Mesendoderm (in vitro differentiated cells): ENCODE data around the gene GPR17.

ENCODE experiments used
- DNase-seq: peaks from one replicate; pipeline ENCODE4 v3.0.0; 2013
- H2AK5ac ChIP-seq: 2 replicates; pipeline ENCODE4 v1.6.1; 2013; ENCODE audit warnings: low read length, inconsistent platforms
- H2BK120ac ChIP-seq: 2 replicates; pipeline ENCODE4 v1.6.1; 2013; ENCODE audit warnings: low read depth, mild to moderate bottlenecking, low read length, moderate library complexity, mixed read lengths
- H2BK15ac ChIP-seq: replicated peaks from 2 replicates; pipeline ENCODE4 v1.6.1; 2013; ENCODE audit warnings: low read depth, mild to moderate bottlenecking, moderate library complexity
- H2BK5ac ChIP-seq: 2 replicates; pipeline ENCODE4 v1.6.1; 2013; ENCODE audit warnings: low read length, inconsistent platforms
- H3K18ac ChIP-seq: 2 replicates; pipeline ENCODE4 v1.6.1; 2013; ENCODE audit warnings: mild to moderate bottlenecking, low read length, mixed read lengths
- H3K23ac ChIP-seq: one replicate; pipeline ENCODE4 v1.6.1; 2013; ENCODE audit warnings: low read length
- H3K27ac ChIP-seq: 2 replicates; pipeline ENCODE4 v1.5.1; 2013; ENCODE audit warnings: low read depth, mild to moderate bottlenecking, inconsistent platforms, low read length, moderate library complexity
- H3K27me3 ChIP-seq: 2 replicates; pipeline ENCODE4 v1.6.1; 2013; ENCODE audit warnings: low read length, control low read depth, mild to moderate bottlenecking, inconsistent platforms; ENCODE audit not compliant: insufficient read depth, poor library complexity
- H3K36me3 ChIP-seq: 2 replicates; pipeline ENCODE4 v1.6.1; 2013; ENCODE audit warnings: low read length, inconsistent platforms; ENCODE audit not compliant: control insufficient read depth, insufficient read depth
- H3K4ac ChIP-seq: one replicate; pipeline ENCODE4 v1.6.1; 2013; ENCODE audit warnings: low read depth, mild to moderate bottlenecking, low read length, moderate library complexity
- H3K4me1 ChIP-seq: 2 replicates; pipeline ENCODE4 v1.6.1; 2013; ENCODE audit warnings: low read depth, low read length, inconsistent platforms; ENCODE audit not compliant: control insufficient read depth
- H3K4me2 ChIP-seq: 2 replicates; pipeline ENCODE4 v1.6.1; 2013; ENCODE audit warnings: low read length
- H3K4me3 ChIP-seq: 2 replicates; pipeline ENCODE4 v1.5.1; 2013; ENCODE audit warnings: mild to moderate bottlenecking, low read length
- H3K56ac ChIP-seq: one replicate; pipeline ENCODE4 v1.6.1; 2013; ENCODE audit warnings: low read length
- H3K79me1 ChIP-seq: 2 replicates; pipeline ENCODE4 v1.6.1; 2013; ENCODE audit warnings: low read length, inconsistent platforms
- H3K79me2 ChIP-seq: 2 replicates; pipeline ENCODE4 v1.6.1; 2013; ENCODE audit warnings: mild to moderate bottlenecking, low read length; ENCODE audit not compliant: control insufficient read depth, insufficient read depth
- H3K9ac ChIP-seq: 2 replicates; pipeline ENCODE4 v1.6.1; 2013; ENCODE audit warnings: low read length, inconsistent platforms
- H4K5ac ChIP-seq: one replicate; pipeline ENCODE4 v1.6.1; 2013; ENCODE audit warnings: low read length
- H4K8ac ChIP-seq: one replicate; pipeline ENCODE4 v1.6.1; 2013; ENCODE audit warnings: low read depth, mild to moderate bottlenecking, control low read depth, low read length, moderate library complexity
- WGBS: extraction: QIAGEN DNeasy Blood & Tissue Kit; methylation state at CpG from one replicate; pipeline ENCODE4 v1.1.7; 2013; ENCODE audit warnings: low lambda C conversion rate, missing lambda C conversion rate; ENCODE audit not compliant: insufficient coverage; ENCODE audit errors: extremely low coverage; 5-methylcytosine and 5-hydroxymethylcytosine counted together

GPR17 gene

DNA sequence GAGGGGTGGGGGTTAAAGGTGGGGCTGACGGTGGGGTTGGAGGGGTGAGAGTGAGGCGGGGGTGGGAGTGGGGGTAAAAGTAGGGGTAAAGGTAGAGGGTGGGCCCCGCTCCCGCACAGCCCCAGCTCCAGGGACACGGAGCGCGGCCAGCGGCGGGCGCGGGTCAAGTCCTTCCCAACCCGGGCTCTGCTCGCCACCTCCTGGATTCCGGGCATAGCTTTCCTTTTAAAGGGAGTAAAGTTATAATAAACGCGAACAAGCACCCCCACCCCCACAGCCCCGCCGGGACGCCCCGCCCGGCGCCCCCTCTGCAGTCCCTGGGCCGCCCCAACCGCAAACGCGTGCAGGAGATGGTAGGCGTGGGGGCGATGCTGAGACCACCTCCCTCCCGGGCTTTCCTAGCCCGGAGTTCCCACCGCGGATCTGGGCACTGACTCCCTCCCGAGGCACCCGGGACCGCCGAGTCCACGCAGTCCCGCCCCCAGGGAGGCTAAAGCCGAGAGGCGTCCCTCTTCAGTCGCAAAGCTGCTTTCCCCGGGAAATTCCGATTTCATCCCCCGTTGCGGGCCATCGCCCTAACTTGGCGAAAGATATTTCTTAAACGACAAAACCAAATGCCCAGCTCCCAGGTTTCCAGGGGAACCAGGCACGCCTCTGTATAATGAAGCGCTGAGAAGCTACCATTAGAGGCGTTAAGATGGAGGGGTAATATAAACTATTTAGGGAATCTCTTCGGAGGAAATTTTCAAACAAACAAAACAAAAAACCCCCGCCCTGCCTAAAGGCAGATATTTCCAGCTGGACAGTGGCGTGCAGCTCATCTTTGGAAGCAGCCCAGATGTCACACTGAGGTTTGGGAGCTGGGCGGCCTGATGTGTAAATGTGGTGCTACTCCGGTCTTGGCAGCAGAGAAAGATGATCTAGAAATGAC lies 29.6 kb downstream of the GPR17 start, which contains the start of gene LIMS2:
Gene LIMS2, minus strand, starts transcription at position 200 of the 931 bp plus-strand sequence. CDS start 506 bp downstream, outside the sequence.
- H3K36me3 ChIP-seq = no peaks in the 10 kb centered on the region
- H3K4me1 ChIP-seq = no peaks in the 10 kb centered on the region
- H4K8ac ChIP-seq = no peak within 1 kb of the TSS
- no peak within 1 kb of the TSS for H2BK5ac ChIP-seq
- no peak within 1 kb of the TSS for H3K27ac ChIP-seq
- H3K4ac ChIP-seq = no peak within 1 kb of the TSS
- H2BK15ac ChIP-seq = no peak within 1 kb of the TSS
- H4K5ac ChIP-seq = no peak within 1 kb of the TSS
- H3K27me3 ChIP-seq = peaks cover 7% of the 10 kb centered on the region
- H3K18ac ChIP-seq = peak within 1 kb of the TSS; percentile 18
- H3K4me3 ChIP-seq = peak within 1 kb of the TSS; percentile 23
- no CpG with 5 or more reads among the region's 56 CpGs for WGBS
- H3K79me2 ChIP-seq = no peaks in the 10 kb centered on the region
- H2BK120ac ChIP-seq = no peak within 1 kb of the TSS
- H3K79me1 ChIP-seq = no peaks in the 10 kb centered on the region
- peak within 1 kb of the TSS; percentile 70 for H3K4me2 ChIP-seq
- H3K23ac ChIP-seq = no peak within 1 kb of the TSS
- peak within 1 kb of the TSS; percentile 81 for H3K56ac ChIP-seq
- no peak within 1 kb of the TSS for H2AK5ac ChIP-seq
- peak; percentile 50 for DNase-seq
- peak within 1 kb of the TSS; percentile 59 for H3K9ac ChIP-seq

DNA sequence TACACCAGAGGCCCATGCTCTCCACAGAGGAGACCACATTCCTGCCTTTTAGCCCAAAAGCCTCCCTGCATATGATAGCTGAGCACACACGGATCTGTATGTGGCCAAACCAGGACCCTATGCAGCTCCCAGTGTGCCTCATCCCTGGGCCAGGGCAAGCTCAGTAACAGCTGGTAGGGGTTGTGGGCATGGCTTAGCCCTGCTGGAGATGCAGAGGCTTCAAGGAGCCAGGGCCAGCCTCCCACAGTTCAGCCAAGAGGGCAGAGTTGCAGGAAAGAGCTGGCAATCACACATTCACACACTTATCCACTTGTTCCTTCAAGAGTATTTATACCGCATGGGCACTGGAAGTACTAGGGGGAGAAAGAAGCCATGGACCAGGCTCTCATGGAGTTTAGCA lies 31.0 kb downstream of the GPR17 start:
- Histone ChIP-seq H3K9ac (no peak overlapping the region), H3K4me1 (no peaks in the 10 kb centered on the region), H2AK5ac (no peak overlapping the region), H2BK15ac (no peak overlapping the region), H3K4me3 (no peak overlapping the region), H3K4me2 (no peak overlapping the region), H3K27me3 (peaks cover 7% of the 10 kb centered on the region), H3K36me3 (no peaks in the 10 kb centered on the region), H3K4ac (no peak overlapping the region), H3K23ac (no peak overlapping the region), H3K27ac (no peak overlapping the region), H4K8ac (no peak overlapping the region), H2BK5ac (no peak overlapping the region), H3K18ac (no peak overlapping the region), H2BK120ac (no peak overlapping the region), H3K79me1 (no peaks in the 10 kb centered on the region), H4K5ac (no peak overlapping the region), H3K79me2 (no peaks in the 10 kb centered on the region), H3K56ac (no peak overlapping the region)
- no peak for DNase-seq
- no CpG with 5 or more reads among the region's 2 CpGs for WGBS

DNA sequence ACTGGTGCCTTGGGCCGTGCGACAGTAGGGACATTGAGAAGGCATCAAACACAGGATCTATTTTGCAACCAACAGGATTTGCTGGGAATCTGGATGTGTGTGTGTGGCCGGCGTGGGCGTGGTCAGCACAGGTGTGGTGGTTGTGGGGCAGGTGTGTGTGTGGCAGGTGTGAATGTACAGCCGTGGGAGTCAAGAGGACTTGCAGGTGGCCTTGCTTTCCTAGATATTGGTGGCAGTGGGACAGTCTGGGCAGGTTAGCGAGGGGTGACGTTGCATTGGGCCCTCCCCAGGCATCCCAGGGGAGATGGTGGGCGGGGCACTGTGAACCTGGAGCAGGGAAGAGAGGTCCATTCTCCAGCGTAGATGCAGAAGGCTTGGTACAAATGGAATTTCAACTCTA lies 32.6 kb downstream of the GPR17 start:
- no peak overlapping the region for H3K4ac ChIP-seq
- no peak overlapping the region for H2BK120ac ChIP-seq
- H3K79me1 ChIP-seq = no peaks in the 10 kb centered on the region
- H4K8ac ChIP-seq = no peak overlapping the region
- no peaks in the 10 kb centered on the region for H3K79me2 ChIP-seq
- no peak overlapping the region for H3K27ac ChIP-seq
- H3K4me3 ChIP-seq = no peak overlapping the region
- no peak overlapping the region for H2BK5ac ChIP-seq
- H3K18ac ChIP-seq = no peak overlapping the region
- no peak overlapping the region for H3K9ac ChIP-seq
- no CpG with 5 or more reads among the region's 10 CpGs for WGBS
- H2BK15ac ChIP-seq = no peak overlapping the region
- no peak overlapping the region for H3K23ac ChIP-seq
- no peak overlapping the region for H3K4me2 ChIP-seq
- H2AK5ac ChIP-seq = no peak overlapping the region
- no peaks in the 10 kb centered on the region for H3K4me1 ChIP-seq
- no peak overlapping the region for H3K56ac ChIP-seq
- DNase-seq = no peak
- H3K27me3 ChIP-seq = peaks cover 7% of the 10 kb centered on the region
- H4K5ac ChIP-seq = no peak overlapping the region
- H3K36me3 ChIP-seq = no peaks in the 10 kb centered on the region

DNA sequence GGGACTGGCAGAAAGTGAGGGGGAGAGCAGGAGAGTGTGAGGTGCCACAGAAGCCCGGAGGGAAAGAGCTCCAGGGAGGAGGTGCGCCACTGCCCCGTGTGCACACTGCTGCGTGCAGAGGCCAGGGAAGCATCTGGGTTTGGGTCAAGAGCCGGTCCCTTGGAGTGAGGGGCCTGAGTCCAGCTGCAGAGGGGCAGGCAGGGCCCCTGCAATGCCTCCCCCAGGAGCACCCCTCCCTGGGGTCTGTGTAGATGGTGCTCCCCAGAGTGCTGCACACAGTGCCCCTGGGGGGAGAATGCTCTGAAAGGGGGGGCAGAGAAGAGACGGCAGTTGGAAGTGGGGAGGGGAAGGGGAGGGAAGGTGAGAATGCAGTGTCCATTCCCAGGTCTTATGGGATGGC lies 33.0 kb downstream of the GPR17 start:
- H3K79me1 ChIP-seq = no peaks in the 10 kb centered on the region
- H3K4me1 ChIP-seq = no peaks in the 10 kb centered on the region
- no peak overlapping the region for H3K23ac ChIP-seq
- DNase-seq = no peak
- H2BK15ac ChIP-seq = no peak overlapping the region
- H2AK5ac ChIP-seq = no peak overlapping the region
- no peak overlapping the region for H4K8ac ChIP-seq
- no peaks in the 10 kb centered on the region for H3K79me2 ChIP-seq
- no peaks in the 10 kb centered on the region for H3K36me3 ChIP-seq
- peaks cover 7% of the 10 kb centered on the region for H3K27me3 ChIP-seq
- no peak overlapping the region for H3K18ac ChIP-seq
- WGBS = no CpG with 5 or more reads among the region's 6 CpGs
- H3K4ac ChIP-seq = no peak overlapping the region
- H3K4me2 ChIP-seq = no peak overlapping the region
- no peak overlapping the region for H3K56ac ChIP-seq
- no peak overlapping the region for H3K27ac ChIP-seq
- no peak overlapping the region for H2BK120ac ChIP-seq
- H4K5ac ChIP-seq = no peak overlapping the region
- H3K9ac ChIP-seq = no peak overlapping the region
- H3K4me3 ChIP-seq = no peak overlapping the region
- no peak overlapping the region for H2BK5ac ChIP-seq

DNA sequence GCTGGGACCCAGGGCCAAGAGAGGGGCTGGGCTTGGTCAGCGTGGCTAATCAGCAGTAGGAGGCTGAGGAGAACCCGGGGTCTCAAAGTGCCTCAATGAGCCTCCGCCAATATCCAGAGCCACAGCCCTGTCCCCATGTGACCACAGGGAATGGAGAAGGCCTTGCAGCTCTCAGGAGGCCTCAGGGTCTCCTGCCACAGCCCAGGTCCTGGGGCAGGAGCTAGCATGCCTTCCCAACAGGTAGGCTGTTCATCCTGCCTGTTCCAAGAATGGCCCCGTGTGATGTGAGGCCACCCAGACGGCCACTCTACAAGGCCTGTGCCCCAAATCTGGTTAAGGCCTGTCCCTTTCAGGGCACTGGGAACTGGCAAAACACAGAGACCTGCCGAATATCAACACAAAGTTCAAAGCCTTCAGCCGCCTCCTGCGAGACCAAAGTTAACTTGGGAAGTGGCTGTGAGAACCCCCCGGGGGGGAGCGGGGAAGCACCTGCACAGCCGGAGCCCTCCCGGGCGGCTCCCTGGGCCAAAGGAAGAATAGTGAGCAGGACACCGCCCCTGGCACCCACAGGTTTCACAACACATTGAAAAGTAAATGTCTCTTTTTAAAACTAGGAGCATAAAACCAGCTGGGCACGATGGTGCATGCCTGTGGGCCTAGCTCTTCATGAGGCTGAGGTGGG lies 33.9 kb downstream of the GPR17 start:
- Histone ChIP-seq H3K79me2 (no peaks in the 10 kb centered on the region), H3K79me1 (no peaks in the 10 kb centered on the region), H3K4ac (no peak overlapping the region), H3K36me3 (no peaks in the 10 kb centered on the region), H3K4me2 (no peak overlapping the region), H3K4me3 (no peak overlapping the region), H4K8ac (no peak overlapping the region), H3K27ac (no peak overlapping the region), H3K4me1 (no peaks in the 10 kb centered on the region), H3K18ac (no peak overlapping the region), H2AK5ac (no peak overlapping the region), H2BK5ac (no peak overlapping the region), H2BK120ac (no peak overlapping the region), H2BK15ac (no peak overlapping the region), H3K9ac (no peak overlapping the region), H3K27me3 (peaks cover 7% of the 10 kb centered on the region), H3K56ac (no peak overlapping the region), H4K5ac (no peak overlapping the region), H3K23ac (no peak overlapping the region)
- WGBS = no CpG with 5 or more reads among the region's 15 CpGs
- DNase-seq = no peak
